Measurements from ENCODE around the gene ASIP. TPM values are rescaled to one million over a fixed set of nuclear protein-coding genes. Genes with fewer than 3 reads are reported as not detected.
A peak's percentile ranks its signal among the peaks of the same experiment; 100 is the strongest.

Gene ASIP
- total and polyA plus RNA-seq, 2 of the 13 experiments (the other 11 are each of a cell fraction or from before 2014, with no cell fraction given), result not detected

DNA sequence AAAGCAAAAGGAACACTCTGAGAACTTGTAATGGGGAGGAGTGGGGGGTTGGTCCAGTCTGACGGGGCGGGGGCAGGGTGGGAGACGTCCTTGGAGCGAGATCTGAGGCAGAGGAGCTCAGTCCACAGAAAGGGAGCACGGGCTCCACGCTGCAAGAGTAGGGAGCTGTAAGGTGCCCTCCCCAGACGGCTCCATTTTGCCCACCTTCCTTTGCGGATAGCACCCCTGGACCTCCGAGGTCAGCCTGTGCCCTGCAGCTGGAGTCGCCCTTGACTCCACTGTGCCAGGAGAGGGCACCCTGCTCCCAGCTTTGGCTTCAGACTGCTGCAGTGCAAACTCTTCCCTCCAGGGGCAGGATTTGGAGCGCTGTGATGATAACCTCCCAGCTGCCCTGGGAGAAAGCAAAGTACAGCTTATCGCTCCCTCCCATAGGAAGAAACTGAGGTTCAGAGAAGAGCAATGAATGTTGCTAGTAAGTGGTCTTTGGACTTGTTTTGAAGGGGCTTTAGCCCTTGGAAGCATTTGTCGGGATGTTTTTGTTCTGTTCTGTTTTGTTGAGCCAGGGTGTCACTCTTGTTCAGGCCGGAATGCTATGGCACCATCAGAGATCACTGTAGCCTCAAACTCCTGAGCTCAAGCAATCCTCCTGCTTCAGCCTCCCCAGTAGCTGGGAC is 71.5 kb downstream of the ASIP start (continued):
- TF ChIP-seq MATR3 (CRISPR knock-in tag; IDR thresholded peaks at IDR 0.05) (no peak), ELF1 (CRISPR knock-in tag; IDR thresholded peaks at IDR 0.05) (peak; percentile 77), ZBTB7B (CRISPR knock-in tag; IDR thresholded peaks at IDR 0.05) (peak; percentile 89), ZFP37 (CRISPR knock-in tag; IDR thresholded peaks at IDR 0.05; ENCODE audit: borderline replicate concordance) (no peak), PHF8 (CRISPR knock-in tag; IDR thresholded peaks at IDR 0.05) (peak; percentile 61), ZNF546 (CRISPR knock-in tag; conservative IDR thresholded peaks at IDR 0.05) (peak; percentile 79; the same call in 1 of the 2 replicates), ISL2 (CRISPR knock-in tag; IDR thresholded peaks at IDR 0.05) (peak; percentile 57), KLF12 (CRISPR knock-in tag; IDR thresholded peaks at IDR 0.05; ENCODE audit: borderline replicate concordance) (0 out of 2 replicates have a peak, but pooled peaks have one; percentile 11), HNF4A (CRISPR knock-in tag; IDR thresholded peaks at IDR 0.05) (peak; percentile 93), ZNF441 (CRISPR knock-in tag; IDR thresholded peaks at IDR 0.05; ENCODE audit: borderline replicate concordance) (peak; percentile 55; the same call in 1 of the 2 replicates), ZFX (CRISPR knock-in tag; IDR thresholded peaks at IDR 0.05; ENCODE audit: low read depth) (peak; percentile 71; the same call in 1 of the 2 replicates), ARID2 (CRISPR knock-in tag; IDR thresholded peaks at IDR 0.05; ENCODE audit: borderline replicate concordance) (no peak), RXRA (CRISPR knock-in tag; IDR thresholded peaks at IDR 0.05) (peak; percentile 87), ZNF816 (CRISPR knock-in tag; IDR thresholded peaks at IDR 0.05; ENCODE audit: borderline replicate concordance) (no peak), CCAR2 (optimal IDR thresholded peaks at IDR 0.05; ENCODE audit: low read depth, low read length) (no peak), PRPF4 (IDR thresholded peaks at IDR 0.05; ENCODE audit: low read depth, low read length, poor library complexity, severe bottlenecking) (no peak), JARID2 (CRISPR knock-in tag; IDR thresholded peaks at IDR 0.05; ENCODE audit: insufficient replicate concordance) (peak; percentile 95), ZBTB21 (CRISPR knock-in tag; IDR thresholded peaks at IDR 0.05) (peak; percentile 59), SOX13 (IDR thresholded peaks at IDR 0.05) (no peak), SOX13 (CRISPR knock-in tag; conservative IDR thresholded peaks at IDR 0.05 in 1 of 2, IDR thresholded peaks at IDR 0.05 in 1 of 2) (peak in 1 of 2 experiments; percentile 77; a peak in 2 of 4 replicates)
- TF ChIP-seq, protein P1, sequence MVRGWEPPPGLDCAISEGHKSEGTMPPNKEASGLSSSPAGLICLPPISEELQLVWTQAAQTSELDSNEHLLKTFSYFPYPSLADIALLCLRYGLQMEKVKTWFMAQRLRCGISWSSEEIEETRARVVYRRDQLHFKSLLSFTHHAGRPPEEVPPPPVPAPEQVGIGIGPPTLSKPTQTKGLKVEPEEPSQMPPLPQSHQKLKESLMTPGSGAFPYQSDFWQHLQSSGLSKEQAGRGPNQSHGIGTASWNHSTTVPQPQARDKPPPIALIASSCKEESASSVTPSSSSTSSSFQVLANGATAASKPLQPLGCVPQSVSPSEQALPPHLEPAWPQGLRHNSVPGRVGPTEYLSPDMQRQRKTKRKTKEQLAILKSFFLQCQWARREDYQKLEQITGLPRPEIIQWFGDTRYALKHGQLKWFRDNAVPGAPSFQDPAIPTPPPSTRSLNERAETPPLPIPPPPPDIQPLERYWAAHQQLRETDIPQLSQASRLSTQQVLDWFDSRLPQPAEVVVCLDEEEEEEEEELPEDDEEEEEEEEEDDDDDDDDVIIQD (CRISPR knock-in tag; IDR thresholded peaks at IDR 0.05; ENCODE audit: low read depth), result peak; percentile 96
- TF ChIP-seq, protein P2, sequence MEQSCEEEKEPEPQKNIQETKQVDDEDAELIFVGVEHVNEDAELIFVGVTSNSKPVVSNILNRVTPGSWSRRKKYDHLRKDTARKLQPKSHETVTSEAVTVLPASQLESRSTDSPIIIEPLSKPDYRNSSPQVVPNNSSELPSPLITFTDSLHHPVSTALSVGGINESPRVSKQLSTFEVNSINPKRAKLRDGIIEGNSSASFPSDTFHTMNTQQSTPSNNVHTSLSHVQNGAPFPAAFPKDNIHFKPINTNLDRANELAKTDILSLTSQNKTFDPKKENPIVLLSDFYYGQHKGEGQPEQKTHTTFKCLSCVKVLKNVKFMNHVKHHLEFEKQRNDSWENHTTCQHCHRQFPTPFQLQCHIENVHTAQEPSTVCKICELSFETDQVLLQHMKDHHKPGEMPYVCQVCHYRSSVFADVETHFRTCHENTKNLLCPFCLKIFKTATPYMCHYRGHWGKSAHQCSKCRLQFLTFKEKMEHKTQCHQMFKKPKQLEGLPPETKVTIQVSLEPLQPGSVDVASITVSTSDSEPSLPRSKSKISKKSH (CRISPR knock-in tag; IDR thresholded peaks at IDR 0.05; ENCODE audit: borderline replicate concordance), result peak; percentile 75; the same call in 1 of the 2 replicates
- TF ChIP-seq, protein P3, sequence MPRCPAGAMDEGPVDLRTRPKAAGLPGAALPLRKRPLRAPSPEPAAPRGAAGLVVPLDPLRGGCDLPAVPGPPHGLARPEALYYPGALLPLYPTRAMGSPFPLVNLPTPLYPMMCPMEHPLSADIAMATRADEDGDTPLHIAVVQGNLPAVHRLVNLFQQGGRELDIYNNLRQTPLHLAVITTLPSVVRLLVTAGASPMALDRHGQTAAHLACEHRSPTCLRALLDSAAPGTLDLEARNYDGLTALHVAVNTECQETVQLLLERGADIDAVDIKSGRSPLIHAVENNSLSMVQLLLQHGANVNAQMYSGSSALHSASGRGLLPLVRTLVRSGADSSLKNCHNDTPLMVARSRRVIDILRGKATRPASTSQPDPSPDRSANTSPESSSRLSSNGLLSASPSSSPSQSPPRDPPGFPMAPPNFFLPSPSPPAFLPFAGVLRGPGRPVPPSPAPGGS (CRISPR knock-in tag; IDR thresholded peaks at IDR 0.05), result no peak; the same call in 1 of the 2 replicates
- TF ChIP-seq, protein P4, sequence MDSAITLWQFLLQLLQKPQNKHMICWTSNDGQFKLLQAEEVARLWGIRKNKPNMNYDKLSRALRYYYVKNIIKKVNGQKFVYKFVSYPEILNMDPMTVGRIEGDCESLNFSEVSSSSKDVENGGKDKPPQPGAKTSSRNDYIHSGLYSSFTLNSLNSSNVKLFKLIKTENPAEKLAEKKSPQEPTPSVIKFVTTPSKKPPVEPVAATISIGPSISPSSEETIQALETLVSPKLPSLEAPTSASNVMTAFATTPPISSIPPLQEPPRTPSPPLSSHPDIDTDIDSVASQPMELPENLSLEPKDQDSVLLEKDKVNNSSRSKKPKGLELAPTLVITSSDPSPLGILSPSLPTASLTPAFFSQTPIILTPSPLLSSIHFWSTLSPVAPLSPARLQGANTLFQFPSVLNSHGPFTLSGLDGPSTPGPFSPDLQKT (CRISPR knock-in tag; IDR thresholded peaks at IDR 0.05; ENCODE audit: borderline replicate concordance), result no peak
- TF ChIP-seq, protein P5, sequence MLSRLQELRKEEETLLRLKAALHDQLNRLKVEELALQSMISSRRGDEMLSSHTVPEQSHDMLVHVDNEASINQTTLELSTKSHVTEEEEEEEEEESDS (CRISPR knock-in tag; IDR thresholded peaks at IDR 0.05; ENCODE audit: borderline replicate concordance), result no peak; the same call in 1 of the 2 replicates

Measured in HepG2 (cell line).